T-helper 1 cell (primary cell): ENCODE measurements around the gene ARHGEF1.
"Not testable (repeated sequence)": the region's sequence is repeated elsewhere in the genome, so short reads cannot be mapped to it uniquely, and the experiment has no call there.

Experiments used
- DNase-seq, 5 donors: peaks; one replicate each; pipeline ENCODE4 v3.0.0-alpha.2; 2012 to 2020

Gene ARHGEF1

DNA sequence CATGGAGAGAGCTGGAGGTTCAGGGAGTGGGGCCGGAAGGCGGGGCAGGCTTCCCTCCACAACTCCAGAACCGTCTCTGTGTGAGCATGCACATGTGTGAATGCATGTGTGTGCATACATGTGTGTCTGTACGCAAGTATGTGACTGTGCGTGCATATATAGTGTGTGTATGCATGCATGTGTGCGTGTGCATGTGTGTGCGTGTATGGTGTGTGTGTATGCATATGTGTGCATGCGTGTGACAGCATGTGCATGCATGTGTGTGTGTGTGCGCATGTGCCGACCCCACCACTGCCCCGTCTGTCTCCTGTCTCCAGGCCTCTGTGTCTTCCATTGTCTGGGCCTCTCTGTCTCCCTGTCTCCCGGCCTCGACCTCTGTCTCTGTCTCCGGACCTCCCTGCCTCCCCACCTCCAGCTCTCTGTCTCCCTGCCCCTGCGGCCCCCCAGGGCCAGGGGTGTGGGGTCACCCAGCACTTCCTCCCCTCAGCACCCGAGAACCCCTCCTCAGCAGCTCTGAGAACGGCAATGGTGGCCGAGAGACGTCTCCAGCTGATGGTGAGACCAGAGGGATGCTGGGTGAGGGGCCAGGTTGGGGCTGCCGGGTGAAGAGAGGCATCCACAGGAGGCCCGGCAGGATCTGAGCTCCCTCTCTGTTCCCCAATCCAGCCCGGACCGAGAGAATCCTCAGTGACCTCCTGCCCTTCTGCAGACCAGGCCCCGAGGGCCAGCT lies 22.5 kb downstream of the ARHGEF1 start:
- no peak for DNase-seq

DNA sequence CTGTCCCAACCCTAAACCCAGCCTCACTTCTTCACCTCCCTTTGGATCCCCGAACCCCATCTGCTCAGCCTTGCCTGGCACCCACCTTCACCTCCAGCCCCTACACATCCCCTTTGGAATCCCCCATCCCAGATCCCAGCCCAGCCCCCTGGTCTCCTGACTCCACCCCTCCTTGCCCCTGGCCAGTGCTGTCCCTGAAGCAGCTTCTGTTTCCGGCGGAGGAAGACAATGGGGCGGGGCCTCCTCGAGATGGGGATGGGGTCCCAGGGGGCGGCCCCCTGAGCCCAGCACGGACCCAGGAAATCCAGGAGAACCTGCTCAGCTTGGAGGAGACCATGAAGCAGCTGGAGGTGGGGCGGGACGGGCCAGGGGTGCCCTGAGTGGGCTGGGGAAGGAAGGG lies 23.3 kb downstream of the ARHGEF1 start:
- DNase-seq: no peak

DNA sequence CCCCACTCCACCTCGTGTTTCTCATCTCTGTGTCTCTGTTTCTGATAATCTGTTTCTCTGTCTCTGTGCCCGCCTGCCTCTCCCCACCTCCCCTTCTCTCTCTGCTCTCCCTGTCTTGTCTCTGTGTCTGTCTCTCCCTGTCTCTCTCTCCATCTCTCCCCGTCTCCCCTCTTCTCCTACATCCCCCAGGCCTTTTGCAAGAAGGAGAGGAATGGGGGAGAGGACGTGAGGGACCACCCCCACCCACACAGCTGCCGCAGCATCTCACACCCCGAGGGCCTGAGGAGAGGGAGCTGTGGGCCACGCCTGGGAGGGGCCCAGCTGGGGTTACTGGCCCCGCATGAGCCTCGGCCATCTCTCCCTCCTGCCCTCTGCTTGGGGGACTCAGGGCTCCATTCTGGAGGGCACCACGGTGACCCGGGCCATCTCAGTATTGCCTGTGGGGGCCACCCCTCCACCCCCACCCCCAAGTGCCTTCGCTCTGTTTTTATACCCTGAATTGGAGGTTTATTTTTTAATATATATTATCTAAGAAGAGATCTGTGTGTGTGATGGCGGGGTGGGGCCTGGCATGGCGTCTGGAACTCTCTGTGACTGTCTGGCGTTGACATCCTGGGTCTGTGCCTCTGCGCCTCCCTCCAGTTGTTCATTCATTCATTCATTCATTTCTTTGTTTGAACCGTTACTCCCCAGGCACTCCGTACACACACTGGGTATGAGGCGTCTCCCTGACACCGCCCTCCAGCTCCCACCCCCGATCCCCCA lies 24.1 kb downstream of the ARHGEF1 start:
- DNase-seq: no peak

DNA sequence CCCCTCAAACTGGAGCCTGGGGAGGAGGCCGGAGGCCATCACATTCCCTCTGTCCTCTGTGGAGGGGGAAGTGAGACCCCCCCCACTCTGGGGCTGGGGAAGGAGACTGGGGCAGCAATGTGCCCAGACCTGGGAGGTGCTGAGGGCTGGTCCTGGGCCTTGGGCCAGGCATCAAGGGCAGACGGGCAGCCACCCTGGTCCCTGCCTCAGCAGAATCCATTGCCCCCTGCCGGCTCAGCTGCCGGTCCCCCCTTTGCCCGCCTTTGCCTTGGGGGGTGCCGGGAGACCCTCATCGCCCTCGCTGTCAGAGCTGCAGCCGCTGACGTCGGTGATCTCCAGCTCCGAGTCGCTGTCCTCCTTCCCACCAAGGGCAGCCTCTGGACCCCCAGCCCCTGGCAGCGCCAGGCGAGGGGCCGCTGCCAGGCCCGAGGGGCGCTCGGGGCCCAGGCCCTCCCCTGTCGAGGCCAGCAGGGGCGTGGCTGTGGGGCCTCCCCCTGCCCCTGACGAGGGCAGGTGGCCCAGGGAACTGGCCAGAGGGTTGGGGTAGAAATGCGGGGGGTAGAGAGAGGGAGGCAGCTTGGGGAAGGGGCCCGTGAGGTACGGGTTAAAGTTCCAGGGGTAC lies 25.1 kb downstream of the ARHGEF1 start:
- DNase-seq: no peak

DNA sequence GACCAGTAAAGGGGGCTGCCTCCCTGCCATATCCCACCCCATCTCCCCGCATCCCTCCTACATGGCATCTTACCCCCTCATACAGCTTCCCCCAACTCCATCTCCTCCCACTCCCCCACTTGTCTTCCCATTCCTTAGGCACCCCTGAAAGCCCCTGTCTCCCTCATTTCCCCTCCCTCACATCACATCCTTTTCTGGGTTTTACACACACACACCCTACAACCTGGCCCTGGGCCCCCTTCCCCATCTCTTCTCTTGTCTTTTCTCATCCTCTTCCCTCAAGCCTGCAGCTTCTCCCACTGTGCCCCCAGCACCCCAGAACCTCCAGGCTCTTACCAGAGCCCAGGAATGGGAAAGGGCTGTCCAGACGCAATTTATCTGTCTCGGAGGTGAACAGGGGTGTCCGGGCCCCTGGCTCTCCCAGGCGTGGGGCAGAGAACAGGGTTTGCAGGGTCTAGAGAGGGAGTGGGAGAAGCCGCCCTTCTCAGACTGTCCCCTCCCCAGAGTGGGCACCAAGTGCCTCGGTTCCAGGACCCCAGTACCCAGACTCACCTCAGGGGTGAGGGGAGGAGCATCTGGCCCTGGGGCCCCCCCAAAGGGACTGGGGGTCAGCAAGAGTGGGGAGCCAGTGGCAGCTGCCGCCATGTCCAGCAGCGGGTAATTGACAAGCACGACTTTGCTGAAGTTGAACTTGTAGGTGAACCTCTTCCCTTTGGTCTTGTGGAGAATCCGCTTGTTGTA lies 25.9 kb downstream of the ARHGEF1 start:
- no peak for DNase-seq

DNA sequence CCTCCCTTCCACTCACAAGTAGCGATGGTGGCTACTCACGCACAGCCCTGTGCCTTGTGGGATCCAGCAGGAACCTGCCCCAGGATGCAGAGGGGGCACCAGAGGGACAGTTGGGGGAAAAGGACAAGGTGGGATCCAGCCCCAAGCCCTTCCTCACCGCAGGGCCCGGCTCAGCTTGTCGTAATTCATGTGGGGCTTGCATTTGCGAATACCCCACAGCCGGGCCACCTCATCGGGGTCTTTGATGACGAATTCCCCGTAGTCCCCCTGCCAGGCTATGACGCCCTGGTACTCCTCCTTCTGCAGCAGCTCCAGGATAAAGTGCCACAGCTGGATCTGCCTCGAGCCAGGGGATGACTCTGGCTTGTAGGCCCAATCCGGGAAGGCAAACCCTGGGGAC lies 26.7 kb downstream of the ARHGEF1 start:
- no peak for DNase-seq

DNA sequence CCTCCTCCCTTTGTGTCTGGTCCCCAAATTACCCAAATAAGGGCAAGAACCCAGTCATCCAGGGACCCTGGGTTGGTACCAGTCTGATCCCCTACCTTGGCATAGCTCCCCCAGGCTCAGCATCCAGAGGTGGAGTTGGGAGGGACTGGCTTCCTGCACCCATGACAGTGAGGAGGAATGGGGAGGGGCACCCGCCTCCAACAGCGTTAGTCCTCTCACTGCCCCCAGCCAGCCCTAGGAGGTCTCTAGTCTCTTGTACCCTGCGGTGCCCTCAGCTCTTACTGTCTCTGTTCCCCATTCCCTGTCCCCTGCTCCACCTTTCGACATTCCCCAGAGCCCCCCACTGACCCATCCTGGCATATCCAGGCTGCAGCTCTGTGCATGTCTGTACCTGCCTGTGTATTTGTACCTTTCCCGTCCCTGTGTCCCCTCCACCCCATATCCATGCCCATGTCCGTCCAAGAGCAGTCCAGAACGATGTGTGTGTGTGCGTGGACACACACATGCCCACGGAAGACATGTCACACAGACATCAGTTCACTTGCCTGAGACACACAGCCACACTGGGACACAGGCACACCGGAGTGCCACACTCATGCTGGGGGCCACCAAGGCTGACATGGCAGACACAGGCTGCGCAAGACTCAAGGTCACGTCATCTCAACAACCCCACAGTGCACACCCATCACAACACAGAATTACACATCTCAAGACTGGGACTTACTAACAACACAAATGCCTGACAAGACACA lies 27.4 kb downstream of the ARHGEF1 start:
- DNase-seq: no peak

DNA sequence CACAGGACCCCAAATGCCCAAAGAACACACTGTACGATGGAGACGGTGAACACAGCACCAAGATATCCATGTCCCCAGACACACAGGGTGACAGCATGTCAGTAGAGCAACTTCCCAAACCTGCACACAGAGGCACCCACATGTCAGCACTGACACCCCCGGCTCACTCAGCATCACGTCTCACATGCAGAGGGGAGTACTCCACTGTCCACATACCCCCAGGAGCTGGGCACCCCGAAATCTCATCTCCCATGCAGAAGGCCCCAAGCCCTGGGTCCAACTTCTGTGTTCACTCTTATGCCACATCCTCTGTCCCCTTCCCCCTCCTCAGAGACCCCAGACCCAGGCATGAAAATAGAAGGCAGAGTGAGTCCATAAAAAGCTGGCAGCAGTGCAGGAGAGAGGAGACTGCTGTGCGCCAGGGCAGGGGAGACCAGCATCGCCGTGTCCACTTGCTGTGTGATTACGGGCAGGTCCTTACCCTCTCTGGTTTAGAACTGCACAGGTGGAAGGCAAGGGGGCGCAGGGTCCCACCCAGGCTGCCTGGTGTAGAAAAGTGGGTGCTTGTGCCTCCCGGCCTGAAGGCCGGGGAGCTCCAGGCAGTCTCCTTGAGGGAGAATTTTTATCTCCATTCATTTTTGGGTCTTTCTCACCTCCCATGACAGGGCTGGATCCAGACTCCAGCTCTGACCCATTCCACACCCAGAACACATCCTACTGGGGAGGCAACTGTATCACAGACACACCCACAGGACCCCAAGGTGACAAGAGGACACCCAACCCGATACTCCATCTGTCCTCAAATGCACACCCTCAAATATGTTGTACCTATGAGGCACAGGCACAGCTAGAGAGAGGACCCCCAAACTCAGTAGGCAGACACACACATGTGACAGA lies 28.3 kb downstream of the ARHGEF1 start:
- no peak for DNase-seq

DNA sequence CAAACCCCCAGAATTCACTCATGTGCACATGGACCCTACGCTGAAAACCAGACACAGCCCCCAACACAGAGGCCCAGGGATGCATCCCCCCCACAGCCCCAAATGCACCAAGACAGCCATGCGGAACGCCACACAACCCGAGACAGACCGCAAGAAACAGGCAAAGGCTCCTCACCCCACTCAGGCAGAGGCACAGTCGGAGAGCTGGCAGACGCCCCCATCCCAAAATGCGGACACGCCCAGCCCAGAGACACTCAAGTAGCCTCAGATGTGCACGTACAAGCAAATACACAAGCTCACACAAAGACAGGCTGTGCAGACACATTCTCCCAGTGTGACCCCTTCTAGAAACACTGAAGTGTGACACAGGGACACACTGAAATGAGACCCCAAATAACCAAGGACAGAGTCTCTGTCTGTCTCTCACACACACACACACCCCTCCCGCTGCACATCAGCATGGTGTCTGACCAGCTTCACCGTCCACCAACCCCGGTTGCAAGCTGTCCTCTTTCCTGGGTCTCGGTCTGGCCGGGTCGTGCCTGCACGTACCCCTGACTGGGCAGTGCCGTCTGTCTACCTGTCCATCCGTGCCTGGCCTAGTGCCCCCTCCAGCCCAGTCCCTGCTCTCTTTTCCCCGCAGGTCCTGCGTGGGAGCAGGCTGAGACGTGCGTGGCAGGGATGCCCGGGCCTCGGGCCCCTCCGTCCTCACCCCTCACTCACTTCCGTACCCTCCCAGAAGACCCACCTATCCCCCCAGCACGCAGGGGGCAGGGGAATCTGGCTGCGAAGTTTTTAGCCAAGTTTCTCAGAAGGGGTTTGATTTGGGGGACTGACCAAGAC lies 29.1 kb downstream of the ARHGEF1 start:
- DNase-seq: no peak

DNA sequence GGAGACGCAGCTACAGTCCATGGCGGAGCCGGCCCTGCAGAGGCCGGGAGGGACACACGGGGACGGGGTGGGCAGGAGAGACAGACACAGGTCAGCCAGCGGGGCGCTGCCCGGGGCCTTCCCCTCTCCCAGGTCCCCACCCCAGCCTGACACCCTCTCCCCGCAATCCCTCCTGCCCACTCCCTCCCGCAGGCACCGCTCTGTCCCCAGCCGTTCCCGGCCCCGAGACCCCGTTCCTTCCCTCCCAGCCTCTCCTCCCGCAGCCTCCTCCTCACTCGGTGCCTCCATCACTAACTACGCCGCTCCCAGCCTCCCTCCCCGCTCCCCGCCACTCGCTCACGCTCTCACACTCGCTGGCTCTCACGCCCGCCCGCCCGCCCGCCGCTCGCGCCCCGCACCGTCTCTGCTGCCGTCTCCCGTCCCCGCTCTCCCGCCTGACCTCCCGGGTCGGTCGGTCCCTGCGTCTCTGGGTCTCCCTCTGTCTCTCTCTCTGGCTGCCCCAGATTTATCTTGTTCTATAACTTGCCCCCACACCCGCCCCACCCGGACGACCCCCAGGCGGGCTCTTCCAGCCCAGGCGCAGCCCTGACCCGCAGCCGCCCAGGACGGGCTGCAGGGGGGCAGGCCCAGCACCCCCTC lies 30.0 kb downstream of the ARHGEF1 start:
- DNase-seq: no peak

DNA sequence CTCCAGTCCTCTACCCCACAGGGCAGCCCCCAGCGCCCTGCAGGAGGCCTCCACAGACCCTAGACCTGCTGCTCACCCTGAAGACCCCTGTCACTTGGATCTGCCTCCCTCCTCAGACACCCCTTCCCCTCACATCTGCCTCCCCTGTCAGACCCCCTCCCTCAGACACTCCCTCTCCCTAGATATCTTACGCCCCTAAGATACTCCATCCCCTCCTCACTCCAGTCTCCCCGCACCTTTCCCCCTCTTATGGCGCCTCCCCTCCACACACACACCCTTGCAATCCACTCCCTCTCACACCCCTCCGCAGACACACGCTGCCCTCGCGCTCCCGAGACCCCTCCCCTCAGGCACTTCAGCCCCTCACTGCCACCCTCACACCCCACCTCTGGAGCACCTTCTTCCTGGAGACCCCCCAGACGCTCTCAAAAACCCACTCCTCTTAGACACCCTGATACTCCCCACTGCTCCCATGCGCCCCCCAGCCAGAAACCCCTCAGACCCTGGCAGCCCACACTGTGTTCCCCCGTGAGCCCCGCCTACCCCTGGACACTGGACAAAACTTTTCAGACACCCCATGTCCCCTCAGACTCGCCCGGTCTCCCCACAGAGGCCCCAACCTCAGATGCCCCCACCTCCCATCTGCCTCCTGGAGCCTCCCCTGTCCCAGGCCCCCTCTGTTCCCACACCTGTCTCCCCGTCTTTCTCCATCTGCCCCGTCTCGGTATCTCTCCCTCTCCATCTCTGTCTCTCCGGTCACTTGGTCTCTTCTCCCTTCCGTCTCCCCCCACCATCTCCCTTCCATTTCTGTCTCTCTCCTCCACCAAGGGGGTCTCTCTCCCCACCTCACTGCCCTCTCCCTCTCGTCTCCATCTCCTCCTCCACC lies 30.8 kb downstream of the ARHGEF1 start:
- no peak for DNase-seq

DNA sequence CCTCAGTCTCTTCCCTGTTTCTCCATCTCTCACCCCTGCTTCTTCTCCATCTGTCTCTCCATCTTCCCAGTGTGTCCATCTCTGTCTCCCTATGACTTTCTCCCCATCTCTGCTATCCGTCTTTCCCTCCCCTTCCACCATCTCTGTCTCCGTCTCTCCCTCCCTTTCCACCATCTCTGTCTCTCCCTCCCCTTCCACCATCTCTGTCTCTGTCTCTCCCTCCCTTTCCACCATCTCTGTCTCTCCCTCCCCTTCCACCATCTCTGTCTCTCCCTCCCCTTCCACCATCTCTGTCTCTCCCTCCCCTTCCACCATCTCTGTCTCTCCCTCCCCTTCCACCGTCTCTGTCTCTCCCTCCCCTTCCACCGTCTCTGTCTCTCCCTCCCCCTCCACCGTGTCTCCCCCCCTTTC lies 31.4 kb downstream of the ARHGEF1 start:
- not testable (repeated sequence) for DNase-seq

DNA sequence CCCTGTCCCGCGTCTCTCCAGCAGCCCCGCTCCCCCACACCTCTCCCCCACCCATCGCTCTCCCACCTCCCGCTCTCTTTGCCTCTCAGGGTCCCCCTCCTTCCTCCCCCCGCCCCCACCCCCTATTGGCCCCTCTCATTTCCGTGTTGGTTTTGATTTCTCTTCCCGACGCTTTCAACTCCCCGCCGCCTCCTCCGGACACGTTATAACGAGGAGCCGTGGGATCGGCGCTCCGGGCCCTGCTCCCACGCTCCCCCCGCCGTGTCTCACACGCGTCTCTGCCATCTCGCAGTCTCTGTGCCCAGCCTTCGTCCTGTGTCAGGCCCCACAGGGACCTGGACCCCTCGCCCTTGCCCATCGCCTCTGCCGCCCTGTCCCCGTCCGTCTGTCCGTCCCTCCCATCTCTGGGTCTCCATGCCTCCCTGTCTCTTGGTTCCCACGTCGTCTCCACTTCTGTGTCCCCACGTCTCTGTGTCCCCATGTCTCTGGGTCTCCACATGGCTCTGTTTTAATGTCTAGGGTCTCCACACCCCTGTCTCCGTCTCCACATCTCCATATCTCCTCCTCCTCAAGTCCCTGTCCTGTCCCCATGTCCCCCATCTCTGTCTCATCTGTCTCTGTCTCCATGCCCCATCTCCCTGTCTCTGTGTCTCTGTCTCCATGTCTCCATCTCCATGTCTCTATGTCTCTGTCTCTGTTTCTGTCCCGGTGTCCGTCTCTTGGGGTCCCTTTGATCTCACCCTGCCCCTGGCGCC lies 32.2 kb downstream of the ARHGEF1 start:
- no peak for DNase-seq

DNA sequence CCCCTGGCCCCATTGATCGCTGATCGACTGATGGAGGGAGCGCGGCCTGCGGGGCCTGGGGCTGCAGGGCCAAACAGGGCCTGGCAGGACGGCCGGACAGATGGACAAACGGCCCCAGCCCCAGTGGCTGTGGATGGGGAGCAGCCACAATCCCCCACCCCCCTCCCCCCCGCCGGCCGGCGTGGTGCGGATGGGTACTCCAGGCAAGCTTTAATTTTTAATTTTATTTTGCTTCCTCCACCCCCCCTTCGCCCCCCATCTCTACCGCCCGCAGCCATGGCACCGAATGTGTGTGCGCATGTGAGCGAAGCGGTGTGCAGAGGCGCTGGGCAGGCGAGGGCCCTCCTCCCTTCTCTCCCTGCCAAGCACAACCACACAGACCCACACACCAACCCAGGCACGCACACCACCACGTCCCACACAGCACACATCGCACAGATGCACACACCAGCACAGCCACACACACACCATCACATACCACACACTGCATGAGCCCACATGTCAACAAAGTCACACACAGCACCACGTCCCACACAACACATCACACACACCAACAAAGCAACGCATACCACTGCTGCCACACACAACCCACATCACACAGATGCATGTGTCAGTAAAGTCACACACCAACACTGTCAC lies 32.9 kb downstream of the ARHGEF1 start:
- no peak for DNase-seq

DNA sequence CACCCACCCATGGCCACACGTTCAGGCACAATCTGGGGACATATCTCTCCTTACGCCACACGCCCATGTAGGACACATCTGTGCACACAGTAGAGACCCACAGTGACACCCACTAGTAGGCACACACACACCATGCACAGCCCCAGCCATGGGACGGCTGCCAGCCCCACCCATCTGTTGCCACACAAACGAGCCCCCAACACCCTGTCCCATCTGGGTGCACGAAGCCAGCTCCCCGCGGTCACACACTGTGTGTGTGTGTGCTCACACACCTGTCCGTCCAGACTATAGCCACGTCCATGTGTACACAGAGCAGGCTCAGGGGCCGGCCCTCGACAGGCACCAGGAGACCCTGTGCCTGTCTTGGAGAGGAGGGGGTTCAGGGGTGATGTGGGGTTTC lies 34.7 kb downstream of the ARHGEF1 start:
- DNase-seq: no peak

DNA sequence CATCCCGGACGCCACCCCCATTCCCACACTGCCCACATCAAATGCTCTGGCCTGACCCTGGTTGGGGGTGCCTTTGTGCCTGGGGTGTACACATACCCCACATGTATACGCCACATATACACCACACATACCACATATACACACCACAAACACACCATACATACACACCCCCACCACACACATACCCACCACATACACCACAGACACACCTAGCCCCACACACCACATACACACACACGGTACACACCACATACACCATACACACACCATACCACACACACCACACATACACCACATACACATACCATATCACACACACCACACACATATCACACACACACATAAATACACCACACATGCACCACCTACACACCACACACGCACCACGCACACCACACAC lies 35.1 kb downstream of the ARHGEF1 start:
- no peak for DNase-seq

DNA sequence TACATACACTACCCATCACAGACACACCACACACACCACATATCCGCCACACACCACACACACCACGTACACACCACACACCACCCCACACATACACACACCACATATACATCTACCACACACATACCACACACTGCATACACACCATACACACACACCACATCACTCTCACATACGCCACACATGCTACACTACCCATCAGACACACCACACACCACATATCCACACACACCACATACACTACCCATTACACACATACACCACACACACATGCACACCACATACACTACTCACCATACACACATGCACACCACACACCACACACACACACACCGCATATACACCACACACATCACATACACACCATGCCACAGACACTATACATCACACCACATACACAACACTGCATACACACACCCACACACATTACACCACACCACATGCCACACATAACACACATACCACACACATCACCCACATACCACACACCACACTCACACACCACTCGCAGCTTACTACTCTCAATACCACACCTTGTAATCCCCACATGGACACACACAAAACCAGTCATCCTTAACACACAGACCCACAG lies 35.8 kb downstream of the ARHGEF1 start:
- no peak for DNase-seq
